NT2/D1 (cell line): Measurements from ENCODE around the gene ARL15.
"Not testable (repeated sequence)": the region's sequence is repeated elsewhere in the genome, so short reads cannot be mapped to it uniquely, and the experiment has no call there.

ENCODE experiments used
- DNase-seq: peaks from one replicate; pipeline ENCODE4 v3.0.0-alpha.2; 2011; ENCODE audit warnings: low read depth, low spot score
- H3K27me3 ChIP-seq: 2 replicates; pipeline ENCODE4 v1.6.0; 2011; ENCODE audit warnings: mild to moderate bottlenecking; ENCODE audit not compliant: insufficient read length, insufficient read depth
- H3K36me3 ChIP-seq: 2 replicates; pipeline ENCODE4 v1.6.1; 2011; ENCODE audit warnings: mild to moderate bottlenecking, low read length, mixed read lengths; ENCODE audit not compliant: insufficient read depth, insufficient read length
- H3K4me1 ChIP-seq: 2 replicates; pipeline ENCODE4 v1.5.1; 2011; ENCODE audit not compliant: insufficient read depth, insufficient read length
- H3K4me3 ChIP-seq: 2 replicates; pipeline ENCODE4 v1.5.1; 2011; ENCODE audit warnings: low read depth; ENCODE audit not compliant: insufficient read length
- H3K9ac ChIP-seq: 2 replicates; pipeline ENCODE4 v1.6.0; 2011; ENCODE audit warnings: low read depth; ENCODE audit not compliant: insufficient read length
- H3K9me3 ChIP-seq: 2 replicates; pipeline ENCODE4 v1.5.1; 2011; ENCODE audit warnings: mild to moderate bottlenecking, low read length; ENCODE audit not compliant: insufficient read depth
- SUZ12 ChIP-seq: IDR thresholded peaks from 2 replicates; pipeline ENCODE4 v1.6.1; 2011; ENCODE audit not compliant: insufficient read length, insufficient read depth; ENCODE audit errors: extremely low read depth
- YY1 ChIP-seq: IDR thresholded peaks from 2 replicates; pipeline ENCODE4 v1.6.1; 2011; ENCODE audit not compliant: insufficient read length, insufficient read depth
- ZNF274 ChIP-seq: IDR thresholded peaks from 2 replicates; pipeline ENCODE4 v1.6.1; 2011; ENCODE audit warnings: mild to moderate bottlenecking, low read depth, low read length

ARL15 gene

DNA sequence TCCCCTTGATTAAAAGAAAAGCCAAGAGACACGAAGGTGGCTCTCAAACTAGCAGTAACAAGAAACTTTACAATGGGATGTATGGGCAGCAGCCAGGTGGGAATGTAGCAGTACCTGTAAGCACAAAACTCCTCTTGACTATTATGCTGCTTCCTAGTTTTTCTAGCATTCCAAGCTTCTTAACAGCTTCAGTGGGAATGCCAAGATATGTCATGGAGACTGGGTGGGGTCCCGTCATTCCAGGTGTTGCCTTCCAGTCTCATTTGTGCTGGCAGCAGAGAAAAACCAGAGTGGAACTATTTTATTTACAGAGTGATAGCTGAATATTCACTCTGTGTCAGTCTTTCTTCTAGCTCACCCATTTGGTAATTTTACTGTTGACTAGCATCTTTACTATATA, 236.6 kb downstream of the ARL15 start:
- no peak for TF ChIP-seq YY1
- TF ChIP-seq ZNF274 = no peak
- TF ChIP-seq SUZ12 = no peak
- Histone ChIP-seq H3K4me3 (no peak overlapping the region), H3K9me3 (no peaks in the 10 kb centered on the region), H3K4me1 (no peaks in the 10 kb centered on the region), H3K36me3 (no peaks in the 10 kb centered on the region), H3K27me3 (no peaks in the 10 kb centered on the region), H3K9ac (no peak overlapping the region)
- DNase-seq = no peak

DNA sequence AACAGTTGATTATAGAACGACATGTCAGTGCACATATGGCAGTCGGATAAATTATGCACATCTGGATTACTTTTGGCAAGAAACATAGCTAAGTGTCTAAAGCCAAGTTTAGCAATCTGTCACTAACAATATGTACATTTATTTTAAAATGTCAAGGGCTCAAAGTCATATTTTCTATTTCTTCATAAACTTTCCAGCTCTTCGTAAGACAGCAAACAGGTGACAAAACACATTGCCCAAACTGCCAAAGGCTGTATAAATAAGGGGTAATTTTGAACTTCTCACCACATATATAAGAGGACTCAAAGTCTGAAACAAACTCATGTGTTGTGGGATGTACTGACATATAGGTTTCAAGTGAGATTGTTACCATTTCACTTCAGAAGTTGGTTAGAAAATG, 237.2 kb downstream of the ARL15 start:
- Histone ChIP-seq H3K36me3 (no peaks in the 10 kb centered on the region), H3K4me3 (no peak overlapping the region), H3K9ac (no peak overlapping the region), H3K9me3 (no peaks in the 10 kb centered on the region), H3K4me1 (no peaks in the 10 kb centered on the region), H3K27me3 (no peaks in the 10 kb centered on the region)
- no peak for DNase-seq
- TF ChIP-seq ZNF274 (no peak), SUZ12 (no peak), YY1 (no peak)

DNA sequence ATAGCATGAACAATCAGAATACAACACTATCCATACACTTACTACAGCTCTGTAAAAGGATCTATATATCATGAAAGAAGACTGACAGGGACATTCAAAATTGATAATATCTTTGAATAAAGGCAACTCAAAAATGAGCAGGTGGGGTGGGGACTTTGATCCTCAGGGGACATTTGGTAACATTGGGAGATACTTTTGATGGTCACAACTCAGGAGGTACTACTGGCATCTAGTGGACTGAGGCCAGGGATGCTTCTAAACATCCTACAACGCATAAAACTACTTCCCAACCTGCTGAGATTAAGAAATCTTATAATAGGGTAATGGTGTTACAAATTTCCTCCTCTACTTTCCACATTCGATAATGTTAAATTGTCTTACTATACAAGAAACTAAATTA, 243.9 kb downstream of the ARL15 start:
- no peak overlapping the region for H3K9ac ChIP-seq
- no peak for DNase-seq
- H3K4me1 ChIP-seq = no peaks in the 10 kb centered on the region
- no peak overlapping the region for H3K4me3 ChIP-seq
- TF ChIP-seq YY1 (no peak), SUZ12 (no peak), ZNF274 (no peak)
- H3K36me3 ChIP-seq = no peaks in the 10 kb centered on the region
- no peaks in the 10 kb centered on the region for H3K27me3 ChIP-seq
- H3K9me3 ChIP-seq = peaks cover 3% of the 10 kb centered on the region; the same call in 1 of the 2 replicates

DNA sequence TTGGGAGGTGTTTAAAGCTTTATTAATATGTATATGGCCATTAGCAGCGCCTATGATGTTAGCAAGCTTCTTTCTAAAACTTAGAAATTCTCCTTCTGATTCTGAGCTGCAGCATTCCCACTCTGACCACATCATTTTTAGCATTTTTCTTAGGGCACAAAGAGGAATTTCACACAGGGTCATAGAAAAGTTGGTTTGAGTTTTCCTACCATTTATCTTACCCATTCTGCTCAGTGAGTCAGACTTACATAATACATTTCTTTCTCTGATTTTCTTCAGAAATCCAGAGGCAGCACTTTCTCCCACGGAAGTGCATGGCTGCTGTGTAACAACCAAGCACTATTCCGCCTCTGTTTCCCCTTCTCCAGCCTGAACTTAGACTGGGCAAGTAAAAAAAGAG, 246.6 kb downstream of the ARL15 start:
- Histone ChIP-seq H3K9ac (no peak overlapping the region), H3K36me3 (no peaks in the 10 kb centered on the region), H3K4me1 (peaks cover 2% of the 10 kb centered on the region), H3K4me3 (no peak overlapping the region), H3K9me3 (peaks cover 3% of the 10 kb centered on the region; the same call in 1 of the 2 replicates), H3K27me3 (no peaks in the 10 kb centered on the region)
- DNase-seq = no peak
- TF ChIP-seq ZNF274 = no peak
- no peak for TF ChIP-seq SUZ12
- no peak for TF ChIP-seq YY1

DNA sequence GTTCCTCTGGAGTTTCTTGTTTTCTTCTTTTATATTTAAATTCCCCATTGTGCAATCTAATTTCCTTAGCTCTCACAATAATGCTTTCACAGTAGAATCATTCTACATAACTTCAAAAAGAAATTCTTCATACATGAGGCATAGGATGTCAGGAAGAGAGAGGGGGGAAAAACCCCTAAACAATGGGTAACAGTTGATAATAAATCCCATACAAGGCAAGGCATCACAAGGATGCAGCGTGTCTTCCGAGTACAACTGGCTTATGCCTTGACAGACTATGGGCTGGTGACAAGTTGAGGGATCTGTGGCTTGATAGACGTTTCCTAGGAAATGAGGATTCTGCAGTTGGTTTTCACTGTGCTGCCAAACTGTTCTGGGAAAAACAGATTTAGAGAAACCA, 247.4 kb downstream of the ARL15 start:
- no peak for DNase-seq
- Histone ChIP-seq H3K9ac (no peak overlapping the region), H3K4me3 (no peak overlapping the region), H3K9me3 (peaks cover 3% of the 10 kb centered on the region; the same call in 1 of the 2 replicates), H3K36me3 (no peaks in the 10 kb centered on the region), H3K4me1 (peaks cover 2% of the 10 kb centered on the region), H3K27me3 (no peaks in the 10 kb centered on the region)
- no peak for TF ChIP-seq ZNF274
- TF ChIP-seq YY1 = no peak
- TF ChIP-seq SUZ12 = no peak

DNA sequence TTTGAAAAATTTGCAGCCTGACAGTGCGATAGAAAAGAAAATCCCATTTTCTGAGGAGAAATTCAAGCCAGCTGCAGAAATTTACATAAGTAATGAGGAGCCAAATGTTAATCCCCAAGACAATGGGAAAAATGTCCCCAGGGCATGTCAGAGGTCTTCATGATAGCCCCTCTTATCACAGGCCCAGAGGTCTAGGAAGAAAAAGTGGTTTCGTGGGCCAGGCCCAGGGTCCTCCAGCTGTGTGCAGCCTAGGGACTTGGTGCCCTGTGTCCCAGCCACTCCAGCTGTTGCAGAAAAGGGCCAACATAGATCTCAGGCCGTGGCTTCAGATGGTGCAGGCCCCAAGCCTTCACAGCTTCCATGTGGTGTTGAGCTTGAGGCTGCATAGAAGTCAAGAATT, 249.5 kb downstream of the ARL15 start:
- H3K36me3 ChIP-seq, H3K4me3 ChIP-seq, H3K27me3 ChIP-seq, H3K4me1 ChIP-seq, DNase-seq, H3K9me3 ChIP-seq, H3K9ac ChIP-seq: not testable (repeated sequence)

DNA sequence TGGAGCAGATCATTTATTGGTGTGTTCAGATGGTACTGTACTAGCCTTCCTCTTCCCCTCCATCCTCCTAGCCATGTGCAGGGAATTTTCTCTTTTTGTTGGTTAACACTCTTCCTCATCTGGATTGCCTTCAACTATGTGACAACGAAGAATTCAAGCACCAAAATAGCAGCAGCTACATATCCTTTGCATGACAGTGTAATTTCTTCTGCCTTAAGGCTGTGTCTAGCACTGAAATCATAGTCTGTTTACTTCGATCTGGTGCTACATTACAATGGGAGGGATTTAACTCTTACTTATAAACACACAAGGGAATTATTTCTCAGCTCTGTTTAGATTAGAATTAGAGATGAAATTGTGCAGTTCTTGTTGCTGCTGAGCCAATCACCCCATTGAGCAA, 260.4 kb downstream of the ARL15 start:
- H3K27me3 ChIP-seq = no peaks in the 10 kb centered on the region
- TF ChIP-seq SUZ12 (no peak), YY1 (no peak), ZNF274 (no peak)
- H3K9ac ChIP-seq = no peak overlapping the region
- H3K4me3 ChIP-seq = no peak overlapping the region
- H3K9me3 ChIP-seq = no peaks in the 10 kb centered on the region
- H3K36me3 ChIP-seq = no peaks in the 10 kb centered on the region
- DNase-seq = no peak
- H3K4me1 ChIP-seq = no peaks in the 10 kb centered on the region

DNA sequence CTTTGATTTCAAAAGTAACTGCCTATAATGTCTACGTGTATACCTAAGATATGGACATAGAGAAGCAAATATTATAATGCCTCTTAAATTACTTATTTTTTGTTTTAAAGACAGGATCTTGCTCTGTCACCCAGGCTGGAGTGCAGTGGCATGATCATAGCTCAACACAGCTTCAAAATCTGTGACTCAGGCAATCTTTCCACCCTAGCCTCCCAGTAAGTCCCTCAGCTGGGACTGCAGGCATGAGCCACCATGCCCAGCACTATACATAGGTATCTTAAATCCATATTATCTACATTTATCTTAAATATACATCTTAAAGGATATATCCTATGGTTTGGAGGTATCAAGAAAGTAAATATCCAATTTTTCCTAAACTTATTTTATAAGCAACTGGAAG, 261.2 kb downstream of the ARL15 start:
- H3K4me1 ChIP-seq = no peaks in the 10 kb centered on the region
- no peaks in the 10 kb centered on the region for H3K36me3 ChIP-seq
- H3K9me3 ChIP-seq = no peaks in the 10 kb centered on the region
- H3K9ac ChIP-seq = no peak overlapping the region
- TF ChIP-seq ZNF274 (no peak), SUZ12 (no peak), YY1 (no peak)
- H3K4me3 ChIP-seq = no peak overlapping the region
- no peaks in the 10 kb centered on the region for H3K27me3 ChIP-seq
- no peak for DNase-seq
